ENCODE results near the gene LACRT. TPM values are rescaled to one million over a fixed set of nuclear protein-coding genes. Genes with fewer than 3 reads are reported as not detected.

Gene LACRT
- total RNA-seq, 1 experiment from 2014 or later = not detected

DNA sequence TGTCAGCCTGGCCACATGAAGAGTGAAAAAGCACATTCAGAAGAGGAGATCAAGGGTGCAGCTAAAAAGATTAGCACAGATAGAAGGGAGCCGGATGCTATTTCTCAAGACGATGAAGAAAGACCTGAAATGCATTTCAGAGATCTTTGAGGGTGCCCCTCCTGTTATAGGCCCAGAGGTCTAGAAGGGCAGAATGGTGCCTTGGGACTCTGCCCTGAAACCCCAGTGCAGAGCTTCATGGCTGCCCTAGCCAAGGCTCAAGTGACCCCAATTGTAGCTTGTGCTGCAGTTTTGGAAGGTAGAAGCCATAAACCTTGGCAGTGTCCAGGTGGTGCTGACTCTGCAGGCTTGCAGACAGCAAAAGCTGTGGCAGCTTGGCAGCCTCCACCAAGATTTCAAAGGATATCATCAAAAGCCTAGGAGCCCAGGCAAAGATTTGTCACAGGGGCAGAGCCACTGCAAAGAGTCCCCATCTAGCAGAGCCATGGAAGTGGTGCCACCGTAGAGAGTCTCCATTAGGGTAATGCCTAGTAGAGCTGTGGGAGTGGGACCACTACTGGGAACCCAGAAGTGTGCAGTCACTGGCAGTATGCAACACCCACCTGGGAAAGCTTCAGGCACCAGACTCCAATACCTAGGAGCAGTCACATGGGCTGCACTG is 6.4 kb downstream of the LACRT start:
- BruUV-seq (replicated peaks) = no TSS peak
- Mint-ChIP-seq H3K27me3 (ENCODE audit: unreplicated experiment) (peaks cover 86% of the 10 kb centered on the region), H3K36me3 (ENCODE audit: insufficient read depth, unreplicated experiment) (no peaks in the 10 kb centered on the region), H3K27ac (ENCODE audit: unreplicated experiment) (no peak overlapping the region), H3K4me3 (ENCODE audit: low read depth, unreplicated experiment) (no peak overlapping the region), H3K9me3 (ENCODE audit: low read depth, unreplicated experiment) (peaks cover 9% of the 10 kb centered on the region), H3K4me1 (ENCODE audit: low read depth, unreplicated experiment) (no peaks in the 10 kb centered on the region)
- CTCF ChIA-PET = no interaction called here
- DNase-seq = no peak
- no peak for TF ChIP-seq CTCF (IDR thresholded peaks at IDR 0.05; ENCODE audit: unreplicated experiment)
- intact Hi-C loops (cut with micrococcal nuclease; ENCODE audit: unreplicated experiment) = no loop called here

- Mint-ChIP-seq H3K4me3 (ENCODE audit: low read depth, unreplicated experiment) (no peak overlapping the region), H3K4me1 (ENCODE audit: low read depth, unreplicated experiment) (no peaks in the 10 kb centered on the region), H3K9me3 (ENCODE audit: low read depth, unreplicated experiment) (peaks cover 9% of the 10 kb centered on the region), H3K27ac (ENCODE audit: unreplicated experiment) (no peak overlapping the region), H3K27me3 (ENCODE audit: unreplicated experiment) (peaks cover 86% of the 10 kb centered on the region), H3K36me3 (ENCODE audit: insufficient read depth, unreplicated experiment) (no peaks in the 10 kb centered on the region)
- intact Hi-C loops (cut with micrococcal nuclease; ENCODE audit: unreplicated experiment) = no loop called here
- no TSS peak for BruUV-seq (replicated peaks)
- DNase-seq = no peak
- CTCF ChIA-PET = interaction anchor here (0.5 kb wide), 1 partner anchor 22 kb away, joined by 3 read pairs; no protein-coding TSS in a partner anchor
- TF ChIP-seq CTCF (IDR thresholded peaks at IDR 0.05; ENCODE audit: unreplicated experiment) = no peak
Observed at GRCh38 chr12:54627304-54627703, 7.4 kb downstream of the LACRT start.

GRCh38 chr12:54625598-54625997 is 9.1 kb downstream of the LACRT start:
- Mint-ChIP-seq H3K27me3 (ENCODE audit: unreplicated experiment) (peaks cover 89% of the 10 kb centered on the region), H3K27ac (ENCODE audit: unreplicated experiment) (no peak overlapping the region), H3K36me3 (ENCODE audit: insufficient read depth, unreplicated experiment) (no peaks in the 10 kb centered on the region), H3K4me3 (ENCODE audit: low read depth, unreplicated experiment) (no peak overlapping the region), H3K9me3 (ENCODE audit: low read depth, unreplicated experiment) (peaks cover 9% of the 10 kb centered on the region), H3K4me1 (ENCODE audit: low read depth, unreplicated experiment) (no peaks in the 10 kb centered on the region)
- no peak for TF ChIP-seq CTCF (IDR thresholded peaks at IDR 0.05; ENCODE audit: unreplicated experiment)
- CTCF ChIA-PET = no interaction called here
- BruUV-seq (replicated peaks) = no TSS peak
- intact Hi-C loops (cut with micrococcal nuclease; ENCODE audit: unreplicated experiment) = no loop called here
- no peak for DNase-seq

GRCh38 chr12:54624315-54625279 is 10.1 kb downstream of the LACRT start:
- intact Hi-C loops (cut with micrococcal nuclease; ENCODE audit: unreplicated experiment) = no loop called here
- Mint-ChIP-seq H3K4me3 (ENCODE audit: low read depth, unreplicated experiment) (no peak overlapping the region), H3K36me3 (ENCODE audit: insufficient read depth, unreplicated experiment) (no peaks in the 10 kb centered on the region), H3K27me3 (ENCODE audit: unreplicated experiment) (peaks cover 79% of the 10 kb centered on the region), H3K9me3 (ENCODE audit: low read depth, unreplicated experiment) (peaks cover 9% of the 10 kb centered on the region), H3K4me1 (ENCODE audit: low read depth, unreplicated experiment) (no peaks in the 10 kb centered on the region), H3K27ac (ENCODE audit: unreplicated experiment) (no peak overlapping the region)
- DNase-seq = no peak
- no TSS peak for BruUV-seq (replicated peaks)
- no peak for TF ChIP-seq CTCF (IDR thresholded peaks at IDR 0.05; ENCODE audit: unreplicated experiment)
- CTCF ChIA-PET = no interaction called here
